NCI-H2227 treated with DMSO at 0.1 percent for 48 hours (cell line): Measurements from ENCODE around the gene SIRT6.
A peak's percentile ranks its signal among the peaks of the same experiment; 100 is the strongest.
"Not testable (repeated sequence)": the region's sequence is repeated elsewhere in the genome, so short reads cannot be mapped to it uniquely, and the experiment has no call there.

ENCODE experiments used
- DNase-seq: peaks from one replicate; lab custom pipeline; 2025; lab: John Stamatoyannopoulos, UW

The SIRT6 gene

DNA sequence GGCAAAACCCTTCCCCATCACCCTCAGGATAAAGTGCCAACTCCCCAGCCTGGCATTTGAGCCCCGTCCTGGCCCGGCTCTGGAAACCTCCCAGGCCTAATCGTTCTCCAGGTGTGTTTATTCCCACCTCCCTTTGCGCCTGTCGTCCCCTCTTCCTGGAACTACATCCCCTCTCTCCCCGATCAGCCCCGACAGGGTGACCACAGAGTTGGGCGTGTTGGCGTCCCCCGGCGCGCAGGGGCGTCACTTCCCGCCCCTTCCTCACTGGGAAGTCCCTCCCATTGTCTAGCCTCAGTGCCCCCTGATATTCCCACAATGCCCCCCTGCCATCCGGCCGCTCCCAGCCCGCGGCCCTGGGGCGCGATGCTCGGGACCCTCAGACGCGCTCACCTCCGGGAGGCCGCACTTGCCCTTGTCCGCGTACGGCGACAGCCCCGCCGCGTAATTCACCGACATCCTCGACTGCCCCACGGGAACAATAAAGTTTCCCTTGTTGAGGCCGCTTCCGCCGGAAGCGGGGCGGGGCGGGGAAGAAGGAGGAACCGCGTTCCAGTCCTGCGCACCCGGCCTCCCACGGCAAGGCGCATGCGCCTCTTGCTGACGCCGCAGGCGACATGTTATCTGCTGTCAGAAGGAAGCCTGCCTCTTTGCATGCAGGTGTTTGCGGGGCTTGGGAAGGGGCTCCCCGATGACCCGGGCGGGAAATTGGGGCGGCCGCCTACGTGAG is at the start of gene SIRT6, which contains the start of gene ANKRD24:
Gene SIRT6, minus strand, starts transcription at position 480 of the 727 bp plus-strand sequence. Its CDS starts 24 bp downstream, at position 456.
Gene ANKRD24, plus strand, starts transcription at position 606 of the 727 bp plus-strand sequence. CDS start 3,737 bp downstream, outside the sequence.
- DNase-seq, result peak; percentile 88

DNA sequence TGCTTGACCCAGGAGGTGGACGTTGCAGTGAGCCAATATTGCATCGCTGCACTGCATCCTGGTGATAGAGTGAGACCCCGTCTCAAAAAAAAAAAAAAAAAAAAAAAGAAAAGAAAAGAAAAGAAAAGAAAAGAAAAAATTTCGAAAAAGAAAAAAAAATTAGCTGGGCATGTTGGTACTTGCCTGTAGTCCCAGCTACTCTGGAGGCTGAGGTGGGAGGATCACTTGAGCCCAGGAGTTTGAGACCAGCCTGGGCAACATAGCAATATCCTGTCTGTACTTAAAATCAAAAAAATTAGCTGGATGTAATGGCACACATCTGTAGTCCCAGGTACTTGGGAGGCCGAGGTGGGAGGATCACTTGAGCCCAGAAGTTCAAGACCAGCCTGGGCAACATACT is 49.8 kb upstream of the SIRT6 start:
- DNase-seq, result not testable (repeated sequence)

DNA sequence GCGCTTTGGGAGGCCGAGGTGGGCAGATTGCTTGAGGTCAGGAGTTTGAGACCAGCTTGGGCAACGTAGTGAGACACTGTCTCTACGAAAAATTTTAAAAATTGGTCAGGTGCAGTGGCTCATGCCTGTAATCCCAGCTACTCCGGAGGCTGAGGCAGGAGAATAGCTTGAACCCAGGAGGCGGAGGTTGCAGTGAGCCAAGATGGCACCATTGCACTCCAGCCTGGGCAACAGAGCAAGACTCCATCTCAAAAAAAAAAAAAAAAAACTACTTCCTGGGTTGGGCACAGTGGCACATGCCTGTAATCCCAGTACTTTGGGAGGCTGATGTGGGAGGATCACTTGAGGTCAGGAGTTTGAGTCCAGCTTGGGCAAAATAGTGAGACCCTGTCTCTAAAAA is 49.2 kb upstream of the SIRT6 start:
- not testable (repeated sequence) for DNase-seq

DNA sequence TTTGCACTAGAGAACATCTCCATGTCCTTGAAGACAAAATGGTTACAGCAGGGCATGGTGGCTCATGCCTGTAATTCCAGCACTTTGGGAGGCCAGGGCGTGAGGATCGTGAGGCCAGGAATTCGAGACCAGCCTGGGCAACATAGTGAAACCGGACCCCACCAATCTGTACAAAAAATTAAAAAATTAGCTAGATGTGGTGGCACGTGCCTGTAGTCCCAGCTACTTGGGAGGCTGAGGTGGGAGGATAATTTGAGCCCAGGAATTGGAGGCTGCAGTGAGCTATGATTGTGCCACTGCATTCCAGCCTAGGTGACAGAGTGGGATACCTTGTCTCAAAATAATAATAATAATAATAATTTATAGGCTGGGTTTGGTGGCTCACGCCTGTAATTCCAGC is 47.9 kb upstream of the SIRT6 start:
- DNase-seq, result not testable (repeated sequence)

DNA sequence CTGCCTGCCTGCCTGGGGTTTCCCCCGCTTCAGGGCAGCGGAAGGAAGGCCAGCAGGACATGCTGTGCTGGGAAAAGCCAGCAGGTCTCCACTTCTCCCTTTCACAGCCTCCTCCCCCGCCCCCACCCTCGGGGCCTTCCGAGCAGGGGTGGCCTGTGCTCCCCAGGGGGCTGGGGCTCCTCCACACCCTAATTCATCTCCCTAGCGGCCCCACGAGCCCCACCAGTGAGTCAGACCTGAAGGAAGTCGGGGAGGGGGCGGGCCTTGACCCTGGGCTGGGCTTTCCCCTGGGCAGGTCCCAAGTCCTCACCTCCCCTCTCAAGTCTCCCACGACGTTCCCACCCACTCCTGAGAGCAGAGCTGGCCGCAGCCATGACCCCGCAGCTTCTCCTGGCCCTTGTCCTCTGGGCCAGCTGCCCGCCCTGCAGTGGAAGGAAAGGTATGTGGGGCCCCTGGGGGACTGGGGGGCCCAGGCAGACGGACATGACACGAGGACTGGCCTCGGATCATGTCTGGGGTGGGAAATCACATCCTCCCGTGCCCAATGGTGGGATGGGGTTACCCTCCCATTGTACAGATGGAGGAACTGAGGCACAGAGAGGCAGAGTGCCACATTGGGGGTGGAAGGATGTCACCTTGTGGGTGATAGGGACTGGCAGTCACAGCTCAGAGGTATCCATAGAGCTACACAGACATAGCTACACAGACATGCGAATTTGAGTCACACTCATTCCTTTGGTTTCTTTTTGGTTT is 47.0 kb upstream of the SIRT6 start, which contains the start of gene EBI3:
Gene EBI3, plus strand, starts transcription at position 345 of the 753 bp plus-strand sequence. Its CDS starts 28 bp downstream, at position 373.
- DNase-seq, result no peak

DNA sequence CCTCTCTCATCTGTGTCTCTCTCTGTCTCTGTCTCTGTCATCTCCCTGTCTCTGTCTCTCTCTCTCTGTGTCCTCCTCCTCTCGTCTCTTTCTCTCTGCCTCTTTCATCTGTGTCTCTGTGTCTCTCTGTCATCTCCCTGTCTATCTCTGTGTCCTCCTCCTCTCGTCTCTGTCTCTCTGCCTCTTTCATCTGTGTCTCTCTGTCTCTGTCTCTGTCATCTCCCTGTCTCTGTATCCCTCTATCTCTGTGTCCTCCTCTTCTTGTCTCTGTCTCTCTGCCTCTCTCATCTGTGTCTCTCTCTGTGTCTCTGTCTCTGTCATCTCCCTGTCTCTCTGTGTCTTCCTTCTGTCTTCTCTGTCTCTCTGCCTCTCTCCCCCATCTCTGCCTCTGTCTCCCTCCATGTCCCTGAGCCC is 46.4 kb upstream of the SIRT6 start:
- no peak for DNase-seq

DNA sequence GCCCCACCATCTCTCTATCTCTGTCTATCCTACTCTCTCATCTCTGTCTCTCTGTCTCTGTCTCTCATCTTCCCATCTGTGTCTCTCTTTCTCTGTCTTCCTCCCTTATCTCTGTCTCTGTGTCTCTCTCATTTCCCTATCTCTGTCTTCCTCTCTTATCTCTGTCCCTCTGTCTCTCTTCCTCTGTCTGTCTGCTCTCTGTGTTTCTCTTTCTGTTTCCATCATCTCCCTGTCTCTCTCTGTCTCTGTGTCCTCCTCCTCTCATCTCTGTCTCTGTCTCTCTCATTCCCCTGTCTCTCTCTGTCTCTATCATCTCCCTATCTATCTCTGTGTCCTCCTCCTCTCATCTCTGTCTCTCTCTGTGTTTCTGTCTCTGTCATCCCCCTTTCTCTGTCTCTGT is 45.4 kb upstream of the SIRT6 start:
- no peak for DNase-seq

DNA sequence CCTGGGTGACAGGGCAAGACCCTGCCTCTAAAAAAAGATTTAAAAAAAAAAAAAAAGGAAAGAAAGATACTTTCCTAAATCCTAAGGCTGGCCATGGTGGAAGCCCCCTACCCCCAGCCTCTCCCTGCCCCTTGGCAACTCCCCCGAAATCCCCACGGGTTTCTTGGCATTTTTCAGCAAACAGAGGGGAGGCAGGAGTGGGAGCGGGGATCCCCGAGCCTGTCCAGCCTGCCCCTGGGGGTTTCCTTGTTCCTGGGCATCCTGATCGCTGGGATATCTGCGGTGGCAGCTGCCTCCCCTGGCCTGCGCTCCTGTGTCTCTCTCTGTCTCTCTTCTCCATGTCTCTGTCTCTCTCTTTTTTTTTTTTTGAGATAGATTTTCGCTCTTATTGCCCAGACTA is 43.5 kb upstream of the SIRT6 start:
- DNase-seq, result no peak

DNA sequence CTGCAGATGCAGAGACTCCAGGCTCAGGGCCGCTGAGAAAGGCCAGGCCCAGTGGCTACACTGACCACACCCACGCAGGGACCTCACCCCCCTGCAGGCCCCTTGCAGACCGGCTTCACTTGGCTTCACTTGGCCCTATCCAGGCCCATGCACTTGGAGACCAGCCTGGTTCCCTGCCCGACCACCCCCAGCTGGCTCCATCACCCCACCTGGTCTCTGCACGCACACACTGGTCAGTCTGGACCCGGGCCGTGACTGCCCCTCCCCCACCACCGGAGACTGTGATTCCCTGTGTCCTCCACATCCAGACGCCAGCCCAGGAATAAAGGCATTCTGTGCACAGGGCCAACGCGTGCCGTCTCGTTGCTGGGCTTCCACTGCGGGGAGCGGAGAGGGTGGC is 42.1 kb upstream of the SIRT6 start:
- no peak for DNase-seq

DNA sequence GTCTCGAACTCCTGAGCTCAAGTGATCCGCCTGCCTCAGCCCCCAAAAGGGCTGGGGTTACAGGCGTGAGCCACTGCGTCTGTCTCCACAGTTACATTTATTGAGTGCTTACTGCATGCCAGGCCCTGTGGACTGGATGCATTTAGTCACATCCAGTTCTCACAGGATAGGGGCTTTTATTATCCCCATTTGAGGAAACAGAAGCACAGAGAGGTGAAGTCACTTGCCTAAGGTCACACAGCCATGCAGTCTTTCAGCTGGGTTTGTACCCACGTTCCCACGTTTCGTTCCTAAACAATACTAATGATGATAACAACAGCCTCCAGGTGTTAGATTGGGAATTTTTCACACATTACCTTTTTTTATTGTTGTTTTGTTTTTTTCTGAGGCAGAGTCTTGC is 37.8 kb upstream of the SIRT6 start:
- no peak for DNase-seq

DNA sequence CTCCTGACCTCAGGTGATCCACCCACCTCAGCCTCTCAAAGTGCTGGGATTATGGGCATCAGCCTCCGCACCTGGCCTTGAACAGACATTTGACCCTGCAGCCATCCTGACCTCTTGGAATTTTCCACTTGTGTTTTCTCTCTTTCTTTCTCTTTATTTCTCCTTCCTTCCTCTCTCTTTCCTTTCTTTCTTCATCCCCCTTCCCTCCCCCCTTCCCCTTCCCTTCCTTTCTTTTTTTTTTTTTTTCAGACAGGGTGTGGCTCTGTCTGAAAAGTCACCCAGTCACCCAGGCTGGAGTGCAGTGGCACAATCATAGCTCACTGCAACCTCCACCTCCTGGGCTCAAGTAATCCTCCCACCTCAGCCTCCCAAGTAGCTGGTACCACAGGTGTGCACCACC is 36.2 kb upstream of the SIRT6 start:
- not testable (repeated sequence) for DNase-seq

DNA sequence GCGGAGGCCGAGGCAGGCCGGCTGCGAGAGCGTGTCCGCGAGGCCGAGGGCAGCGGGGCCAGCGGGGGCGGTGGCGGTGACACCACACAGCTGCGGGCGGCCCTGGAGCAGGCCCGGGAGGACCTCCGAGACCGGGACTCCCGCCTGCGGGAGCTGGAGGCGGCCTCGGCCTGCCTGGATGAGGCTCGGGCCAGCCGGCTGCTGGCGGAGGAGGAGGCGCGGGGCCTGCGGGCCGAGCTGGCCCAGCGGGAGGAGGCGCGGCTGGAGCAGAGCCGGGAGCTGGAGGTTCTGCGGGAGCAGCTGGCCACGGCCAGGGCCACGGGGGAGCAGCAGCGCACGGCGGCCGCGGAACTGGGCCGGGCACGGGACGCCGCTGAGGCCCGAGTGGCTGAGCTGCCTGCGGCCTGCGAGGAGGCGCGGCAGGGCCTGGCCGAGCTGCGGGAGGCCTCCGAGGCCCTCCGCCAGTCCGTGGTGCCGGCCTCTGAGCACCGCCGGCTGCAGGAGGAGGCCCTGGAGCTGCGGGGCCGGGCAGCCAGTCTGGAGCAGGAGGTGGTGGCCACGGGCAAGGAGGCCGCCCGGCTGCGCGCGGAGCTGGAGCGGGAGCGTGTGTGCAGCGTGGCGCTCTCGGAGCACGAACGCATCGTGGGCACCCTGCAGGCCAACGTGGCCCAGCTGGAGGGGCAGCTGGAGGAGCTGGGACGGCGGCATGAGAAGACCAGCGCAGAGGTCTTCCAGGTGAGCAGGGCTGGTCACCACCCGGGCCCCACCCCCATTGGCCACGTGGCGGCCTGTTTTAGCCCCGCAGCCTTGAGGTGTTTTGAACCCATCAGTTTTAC is 35.3 kb upstream of the SIRT6 start:
- DNase-seq, result no peak

DNA sequence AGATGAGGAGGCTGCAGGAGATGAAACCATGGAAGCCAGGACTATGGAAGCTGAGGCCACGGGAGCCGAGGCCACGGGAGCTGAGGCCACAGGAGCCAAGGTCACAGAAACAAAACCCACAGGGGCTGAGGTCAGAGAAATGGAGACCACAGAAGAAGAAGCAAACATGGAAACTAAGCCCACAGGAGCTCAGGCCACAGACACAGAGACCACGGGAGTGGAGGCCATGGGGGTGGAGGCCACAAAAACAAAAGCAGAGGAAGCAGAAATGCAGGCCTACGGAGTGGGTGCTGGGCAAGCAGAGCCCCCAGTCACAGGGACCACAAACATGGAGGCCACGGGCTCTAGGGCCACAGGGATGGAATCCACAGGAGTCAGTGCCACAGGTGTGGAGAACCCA is 34.5 kb upstream of the SIRT6 start:
- no peak for DNase-seq

DNA sequence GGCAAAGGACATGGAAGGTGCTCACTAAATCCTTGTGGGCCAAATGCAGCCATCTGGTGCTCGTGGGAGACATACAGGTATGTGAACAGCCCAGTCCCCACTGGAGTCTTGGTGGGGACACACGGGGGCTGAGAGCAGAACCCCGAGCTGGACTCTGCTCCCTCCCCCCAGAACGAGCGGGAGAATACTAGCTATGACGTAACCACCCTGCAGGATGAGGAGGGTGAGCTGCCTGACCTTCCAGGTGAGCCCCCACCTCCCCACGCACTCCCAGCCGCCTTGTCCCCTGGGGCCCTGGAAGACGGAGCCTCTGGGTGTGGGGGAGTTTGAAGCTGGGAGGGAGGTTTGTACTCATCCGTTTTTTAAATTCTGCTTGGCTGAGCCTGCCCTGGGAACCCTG is 33.4 kb upstream of the SIRT6 start:
- no peak for DNase-seq

DNA sequence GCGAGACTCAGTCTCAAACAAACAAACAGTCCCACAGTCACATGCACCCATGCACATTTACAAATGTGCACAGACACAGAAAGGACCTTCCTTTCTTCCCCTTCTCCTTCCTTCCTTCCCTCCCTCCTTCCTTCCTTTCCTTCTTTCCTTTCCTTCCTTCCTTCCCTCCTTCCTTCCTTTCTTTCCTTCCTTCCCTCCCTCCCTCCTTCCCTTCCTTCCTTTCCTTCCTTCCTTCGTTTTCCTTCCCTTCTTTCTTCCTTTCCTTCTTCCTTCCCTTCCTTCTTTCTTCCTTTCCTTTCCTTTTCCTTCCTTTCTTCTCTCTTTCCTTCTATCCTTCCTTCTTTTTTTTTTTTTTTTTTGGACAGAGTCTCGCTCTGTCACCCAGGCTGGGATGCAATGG is 30.8 kb upstream of the SIRT6 start:
- no peak for DNase-seq

DNA sequence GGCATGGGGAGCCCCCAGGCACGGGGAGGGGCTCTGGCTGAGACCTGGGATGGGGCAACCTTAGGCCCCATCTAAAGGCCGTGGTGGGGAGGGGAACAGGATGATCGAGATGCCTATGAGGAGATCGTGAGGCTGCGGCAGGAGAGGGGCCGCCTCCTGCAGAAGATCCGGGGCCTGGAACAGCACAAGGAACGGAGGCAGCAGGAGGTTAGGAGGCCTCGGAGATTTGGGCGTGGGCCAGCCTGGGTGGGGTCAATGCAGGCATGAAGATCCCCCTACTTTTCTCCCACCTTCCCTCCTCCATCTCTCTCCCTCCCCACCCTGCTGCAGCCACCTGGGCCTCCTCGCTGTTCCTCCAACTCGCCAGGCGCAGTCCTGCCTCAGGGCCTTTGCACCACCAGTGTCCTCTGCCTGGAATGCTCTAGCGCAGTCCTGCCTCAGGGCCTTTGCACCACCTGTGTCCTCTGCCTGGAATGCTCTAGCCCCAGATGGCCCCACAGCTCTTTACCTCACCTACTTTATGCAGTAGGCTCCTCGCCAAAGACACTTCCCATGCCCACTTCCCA is 27.9 kb upstream of the SIRT6 start:
- DNase-seq, result no peak

DNA sequence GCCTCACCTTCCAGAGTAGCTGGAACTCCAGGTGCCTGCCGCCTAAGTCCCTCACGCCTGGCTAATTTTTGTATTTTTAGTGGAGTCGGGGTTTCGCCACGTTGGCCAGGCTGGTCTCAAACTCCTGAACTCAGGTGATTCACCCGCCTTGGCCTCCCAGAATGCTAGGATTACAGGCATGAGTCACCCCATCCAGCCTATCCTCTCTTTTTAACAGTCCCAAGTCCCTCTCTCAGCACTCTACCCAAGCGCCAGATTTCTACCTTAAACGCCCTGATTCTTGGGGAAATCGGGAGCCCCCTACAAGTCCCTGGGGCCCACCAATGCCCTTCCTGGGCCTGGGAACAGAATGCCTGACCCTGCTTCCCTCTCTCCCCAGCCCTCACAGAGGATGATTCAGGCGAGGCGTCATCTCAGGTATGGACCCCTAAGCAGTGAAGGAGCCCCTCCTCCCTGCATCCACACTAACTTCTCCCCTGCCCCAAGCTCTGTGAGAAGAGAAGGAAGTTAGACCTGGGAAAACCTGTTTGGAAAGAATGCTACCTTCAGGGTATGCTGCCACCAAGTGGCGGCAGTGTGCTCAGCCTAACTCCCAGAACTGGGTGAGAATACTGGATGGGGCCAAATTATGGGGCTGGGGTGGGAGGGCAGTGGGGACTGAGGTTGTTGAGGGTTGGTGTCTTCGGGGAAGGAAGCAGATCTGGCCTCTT is 26.2 kb upstream of the SIRT6 start:
- DNase-seq, result no peak

DNA sequence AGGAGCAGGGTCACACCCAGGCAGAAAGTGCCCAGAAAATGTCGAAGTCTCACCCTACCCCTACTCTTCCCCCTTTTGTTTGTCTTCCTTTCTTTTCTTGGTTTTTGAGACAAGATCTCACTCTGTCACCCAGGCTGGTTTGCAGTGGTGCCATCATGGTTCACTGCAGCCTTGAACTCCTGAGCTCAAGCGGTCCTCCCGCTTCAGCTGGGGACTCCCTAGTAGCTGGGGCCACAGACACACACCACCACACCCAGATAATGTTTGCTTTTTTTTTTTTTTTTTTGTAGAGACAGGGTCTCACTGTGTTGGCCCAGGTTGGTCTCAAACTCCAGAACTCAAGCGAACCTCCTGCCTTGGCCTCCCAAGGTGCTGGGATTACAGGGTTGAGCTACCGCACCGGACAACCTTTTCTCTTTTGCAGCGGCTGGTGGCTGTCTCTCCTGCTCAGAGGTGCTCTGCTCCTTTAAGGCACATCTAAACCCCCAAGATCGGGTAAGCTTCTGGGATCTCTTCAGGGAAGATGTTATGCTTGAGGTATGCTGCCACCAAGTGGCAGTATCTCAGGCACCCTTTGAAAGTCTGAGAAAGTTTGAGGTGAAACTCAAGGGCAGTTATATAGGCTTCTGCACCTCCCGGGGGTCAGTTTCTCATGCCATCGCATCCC is 24.6 kb upstream of the SIRT6 start:
- no peak for DNase-seq

DNA sequence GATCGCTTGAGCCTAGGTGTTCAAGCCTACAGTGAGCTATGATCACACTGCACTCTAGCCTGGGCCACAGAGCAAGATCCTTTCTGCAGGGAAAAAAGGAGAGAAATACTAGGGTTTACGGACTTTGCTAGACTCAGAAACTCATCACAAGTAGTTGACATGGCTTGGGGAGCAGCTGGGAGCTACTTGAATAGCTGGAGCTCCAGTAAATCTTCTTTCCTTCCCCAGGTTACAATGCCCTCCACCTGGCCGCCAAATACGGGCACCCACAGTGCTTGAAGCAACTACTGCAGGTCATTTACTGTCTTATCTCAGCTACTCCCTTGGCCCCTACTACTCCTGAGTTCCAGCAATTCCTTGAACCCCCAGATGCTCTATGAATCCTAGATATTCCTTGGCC is 19.4 kb upstream of the SIRT6 start:
- no peak for DNase-seq

DNA sequence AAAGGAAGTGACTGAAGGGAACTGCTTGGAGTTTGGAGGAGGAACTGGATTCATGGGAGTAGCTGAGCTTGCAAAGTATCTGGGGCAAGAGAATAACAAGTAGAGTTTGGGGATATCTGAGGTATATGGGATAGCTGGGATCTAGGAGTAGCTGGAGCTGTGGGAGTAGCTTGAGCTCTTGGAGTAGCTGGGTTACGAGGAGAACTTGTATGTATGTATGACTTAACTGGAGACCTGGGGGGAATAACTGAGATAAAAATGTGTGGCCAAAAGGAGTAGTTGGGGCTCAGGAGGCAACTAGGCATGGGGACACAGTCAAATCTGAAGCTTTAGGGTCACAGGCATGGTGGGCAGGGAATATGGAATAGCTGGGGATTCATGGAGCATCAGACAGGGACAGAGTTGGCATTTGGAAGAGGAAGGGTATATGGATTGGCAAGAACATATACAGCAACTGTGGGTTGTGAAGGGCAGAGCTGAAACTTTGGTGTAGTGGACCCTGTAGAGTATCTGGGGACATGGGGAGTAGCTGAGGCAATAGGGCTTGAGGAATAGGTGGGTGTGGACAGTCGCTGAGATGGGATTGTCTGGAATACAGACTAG is 18.7 kb upstream of the SIRT6 start:
- DNase-seq, result no peak
